GM19467 (cell line): ENCODE results near the gene SMIM24.
"Not testable (repeated sequence)": the region's sequence is repeated elsewhere in the genome, so short reads cannot be mapped to it uniquely, and the experiment has no call there.

ENCODE experiments used
- ATAC-seq: cut with Tn5 transposase; IDR thresholded peaks from one replicate; pipeline ENCODE4 v1.9.1; 2021; ENCODE audit warnings: mild to moderate bottlenecking, moderate library complexity; ENCODE audit not compliant: unreplicated experiment

The SMIM24 gene

GRCh38 chr19:3480383-3481091 lies at the start of gene SMIM24:
Gene SMIM24 (minus strand): TSS chr19:3480525. CDS start chr19:3480463, 62 bp downstream.
- no peak for ATAC-seq

DNA sequence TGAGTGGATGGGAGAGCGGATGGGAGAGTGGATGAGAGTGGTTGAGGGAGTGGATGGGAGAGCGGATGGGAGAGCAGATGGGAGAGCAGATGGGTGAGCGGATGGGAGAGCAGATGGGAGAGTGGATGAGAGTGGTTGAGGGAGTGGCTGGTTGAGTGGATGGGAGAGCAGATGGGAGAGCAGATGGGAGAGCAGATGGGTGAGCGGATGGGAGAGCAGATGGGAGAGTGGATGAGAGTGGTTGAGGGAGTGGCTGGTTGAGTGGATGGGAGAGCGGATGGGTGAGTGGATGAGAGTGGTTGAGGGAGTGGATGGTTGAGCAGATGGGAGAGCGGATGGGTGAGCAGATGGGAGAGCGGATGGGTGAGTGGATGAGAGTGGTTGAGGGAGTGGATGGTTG lies 49.0 kb upstream of the SMIM24 start:
- not testable (repeated sequence) for ATAC-seq

DNA sequence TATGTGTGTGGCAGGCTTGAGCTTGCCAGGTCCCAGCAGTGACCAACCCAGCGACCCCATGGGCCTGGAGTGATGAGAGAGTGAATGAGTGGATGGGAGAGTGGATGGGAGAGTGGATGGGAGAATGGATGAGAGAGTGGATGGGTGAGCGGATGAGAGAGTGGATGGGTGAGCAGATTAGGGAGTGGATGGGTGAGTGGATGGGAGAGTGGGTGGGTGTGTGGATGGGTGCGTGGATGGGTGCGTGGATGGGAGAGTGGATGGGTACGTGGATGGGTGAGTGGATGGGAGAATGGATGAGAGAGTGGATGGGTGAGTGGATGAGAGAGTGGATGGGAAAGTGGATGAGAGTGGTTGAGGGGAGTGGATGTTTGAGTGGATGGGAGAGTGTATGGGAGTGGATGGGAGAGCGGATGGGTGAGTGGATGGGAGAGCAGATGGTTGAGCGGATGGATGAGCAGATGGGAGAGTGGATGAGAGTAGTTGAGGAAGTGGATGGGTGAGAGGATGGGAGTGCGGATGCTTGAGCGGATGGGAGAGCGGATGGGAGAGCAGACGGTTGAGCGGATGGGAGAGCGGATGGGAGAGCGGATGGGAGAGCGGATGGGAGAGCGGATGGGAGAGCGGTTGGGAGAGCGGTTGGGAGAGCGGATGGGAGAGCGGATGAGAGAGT lies 48.4 kb upstream of the SMIM24 start:
- ATAC-seq, result no peak

DNA sequence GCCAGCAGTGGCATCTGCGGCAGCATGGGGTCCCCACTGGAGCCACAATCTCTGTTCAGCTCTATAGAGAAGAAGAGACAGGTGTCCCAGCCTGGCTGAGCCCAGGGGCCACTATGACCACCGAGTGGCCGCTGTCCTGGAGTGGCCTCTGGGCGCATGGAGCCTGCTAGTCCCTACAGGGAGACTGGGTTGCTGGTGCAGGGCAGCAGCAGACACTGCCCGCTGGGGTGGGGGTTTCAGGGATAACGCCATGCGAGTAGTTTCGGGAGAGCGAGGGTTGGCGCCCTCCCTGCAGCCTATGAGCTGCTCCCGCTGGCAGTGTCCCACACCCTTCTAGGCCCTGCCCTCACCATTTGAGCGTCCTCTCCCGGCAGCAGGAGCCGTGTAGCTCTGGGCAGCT lies 47.8 kb upstream of the SMIM24 start:
- ATAC-seq, result no peak

- ATAC-seq, result no peak
These were observed 47.0 kb upstream of the SMIM24 start for GRCh38 chr19:3527238-3527910.

DNA sequence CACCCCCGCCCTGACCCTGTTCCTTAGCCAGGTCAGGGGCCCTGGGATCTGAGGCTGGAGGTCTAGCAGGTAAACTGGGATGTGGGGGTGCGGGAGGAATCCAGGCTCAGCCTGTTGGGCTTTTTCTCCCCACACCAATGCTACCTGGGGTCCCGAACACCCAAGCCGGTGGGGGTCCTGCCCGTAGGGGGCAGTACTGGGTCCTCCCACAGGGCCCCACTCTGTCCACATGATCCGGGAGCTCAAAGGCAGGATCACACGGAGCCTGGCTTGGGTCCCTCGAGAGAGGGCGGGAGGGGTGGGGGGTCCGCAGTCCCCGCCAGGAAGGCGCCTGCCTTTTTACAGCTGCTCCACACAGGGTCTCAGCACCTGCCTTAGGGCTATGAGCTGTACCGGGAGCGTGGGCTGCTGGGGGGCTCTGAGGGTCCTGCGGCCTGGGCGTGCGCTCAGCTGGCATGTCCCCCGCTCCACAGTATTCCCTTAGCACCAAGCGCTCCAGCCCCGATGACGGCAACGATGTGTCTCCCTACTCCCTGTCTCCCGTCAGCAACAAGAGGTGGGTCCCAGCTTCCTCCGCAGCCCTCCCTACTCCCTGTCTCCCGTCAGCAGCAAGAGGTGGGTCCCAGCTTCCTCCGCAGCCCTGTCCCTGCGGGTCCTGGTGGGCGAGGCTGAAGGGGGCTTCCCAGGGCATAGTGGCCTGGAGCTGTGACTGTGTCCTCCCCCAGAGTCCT lies 46.3 kb upstream of the SMIM24 start:
- ATAC-seq, result no peak

GRCh38 chr19:3524904-3525451 lies 44.7 kb upstream of the SMIM24 start:
- no peak for ATAC-seq

- ATAC-seq, result no peak
These were observed 43.9 kb upstream of the SMIM24 start for GRCh38 chr19:3524078-3524842.

- ATAC-seq, result no peak
These were observed 43.2 kb upstream of the SMIM24 start for GRCh38 chr19:3523361-3524077.

DNA sequence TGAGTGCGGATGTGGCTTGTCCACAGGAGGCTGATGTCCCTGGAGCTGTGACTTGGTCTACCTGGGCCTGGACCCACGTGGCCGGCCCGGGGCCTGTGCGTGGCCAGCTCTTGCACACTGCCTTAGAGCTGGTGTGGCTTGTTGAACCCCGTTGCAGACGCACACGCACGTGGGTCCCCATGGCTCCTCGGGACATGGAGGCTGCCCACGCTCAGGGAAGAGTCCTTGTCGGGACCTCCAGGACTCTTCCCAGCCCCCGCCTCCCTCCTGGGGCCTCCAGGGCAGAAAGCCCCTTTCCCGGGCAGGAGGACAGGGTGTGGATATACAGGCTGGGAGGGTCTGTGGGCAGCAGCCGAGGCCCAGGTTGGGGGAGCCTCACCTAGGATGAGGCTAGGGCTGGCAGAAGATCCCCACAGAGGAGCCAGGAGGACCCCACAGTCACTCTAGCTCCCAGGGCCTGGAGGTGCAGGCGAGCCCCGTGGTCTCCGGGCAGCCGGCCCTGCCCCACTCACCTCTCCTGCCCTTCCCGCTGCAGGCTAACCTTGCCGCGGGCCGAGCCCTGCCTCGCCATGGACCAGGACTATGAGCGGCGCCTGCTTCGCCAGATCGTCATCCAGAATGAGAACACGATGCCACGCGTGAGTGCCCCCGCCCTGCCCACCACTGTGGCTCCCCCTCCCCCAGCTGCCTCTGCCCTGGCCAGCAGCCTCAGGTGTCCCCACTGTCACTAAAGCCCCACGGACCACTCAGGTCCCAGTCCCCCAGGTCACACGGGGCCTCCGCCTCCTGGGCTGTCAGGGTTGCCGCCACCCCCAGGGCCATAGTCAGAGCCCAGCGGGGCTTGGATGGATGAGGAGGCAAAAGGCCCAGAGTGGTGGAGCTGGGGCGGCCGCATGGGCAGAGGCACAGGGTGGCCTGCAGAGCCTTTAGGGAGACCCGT lies 42.4 kb upstream of the SMIM24 start:
- ATAC-seq, result no peak

GRCh38 chr19:3521104-3521445 lies 40.8 kb upstream of the SMIM24 start:
- no peak for ATAC-seq

DNA sequence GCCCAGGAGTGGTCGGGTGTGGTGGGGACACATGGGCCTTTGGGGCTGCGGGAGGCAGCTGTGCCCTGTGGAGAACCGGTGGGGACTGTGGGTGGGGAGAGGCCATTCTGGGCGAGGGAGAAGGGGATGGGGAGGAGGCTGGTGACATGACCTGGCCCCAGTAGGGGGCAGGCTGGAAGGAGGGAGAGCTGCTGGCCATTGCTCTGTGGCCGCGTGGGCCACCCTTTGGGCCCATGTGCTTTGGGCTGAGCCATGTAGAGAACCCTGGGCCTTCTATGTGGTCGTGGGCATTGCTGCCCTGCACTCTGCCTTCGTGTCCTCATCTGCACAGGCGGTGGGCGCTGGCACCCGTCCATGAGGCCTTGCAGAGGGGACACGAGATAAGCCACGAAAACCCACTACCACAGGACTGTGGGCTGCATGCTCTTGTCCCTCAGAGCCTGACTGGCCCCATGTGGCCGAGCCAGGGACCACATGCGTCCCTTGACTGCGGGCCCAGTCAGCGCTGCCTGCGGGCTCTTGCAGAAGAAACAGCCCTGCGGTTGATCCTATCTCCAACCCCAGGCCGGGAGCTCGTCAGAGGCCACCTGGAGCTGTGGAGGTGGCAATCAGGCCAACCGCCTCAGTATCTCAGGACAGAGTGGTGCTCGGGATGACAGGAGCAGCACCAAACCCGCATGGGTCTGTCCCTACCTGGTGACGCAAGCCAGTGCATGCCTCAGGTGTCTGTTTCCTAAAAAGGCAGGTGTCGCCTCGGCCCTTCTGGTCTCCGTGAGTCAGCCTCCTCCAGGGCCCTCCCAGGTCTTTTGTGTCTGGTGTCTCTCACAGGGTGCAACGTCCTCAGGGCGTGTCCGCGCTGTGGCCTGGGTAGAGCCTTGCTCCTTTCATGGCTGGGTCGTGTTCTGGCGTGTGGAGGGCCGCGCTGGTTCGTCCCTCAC lies 40.1 kb upstream of the SMIM24 start:
- no peak for ATAC-seq

DNA sequence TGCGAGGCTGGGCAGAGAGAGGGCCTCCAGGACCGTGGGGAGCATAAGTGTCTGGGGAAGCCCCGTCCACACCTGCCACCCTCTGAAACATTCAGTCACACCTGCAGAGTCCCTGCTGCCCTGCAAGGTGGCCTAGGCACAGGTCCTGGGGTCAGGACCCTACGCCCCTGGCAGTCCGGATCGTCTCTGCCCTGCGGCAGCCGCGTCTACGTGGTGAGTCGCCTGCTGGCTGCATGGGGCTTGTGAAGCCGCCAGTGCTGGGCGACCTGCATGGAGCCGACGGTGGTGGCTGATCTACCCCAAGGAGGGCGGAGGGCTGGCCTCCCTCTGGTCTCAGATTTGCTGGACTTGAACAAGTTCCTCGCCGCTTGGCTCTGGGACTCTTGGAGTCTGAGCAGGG lies 38.8 kb upstream of the SMIM24 start:
- ATAC-seq, result no peak

DNA sequence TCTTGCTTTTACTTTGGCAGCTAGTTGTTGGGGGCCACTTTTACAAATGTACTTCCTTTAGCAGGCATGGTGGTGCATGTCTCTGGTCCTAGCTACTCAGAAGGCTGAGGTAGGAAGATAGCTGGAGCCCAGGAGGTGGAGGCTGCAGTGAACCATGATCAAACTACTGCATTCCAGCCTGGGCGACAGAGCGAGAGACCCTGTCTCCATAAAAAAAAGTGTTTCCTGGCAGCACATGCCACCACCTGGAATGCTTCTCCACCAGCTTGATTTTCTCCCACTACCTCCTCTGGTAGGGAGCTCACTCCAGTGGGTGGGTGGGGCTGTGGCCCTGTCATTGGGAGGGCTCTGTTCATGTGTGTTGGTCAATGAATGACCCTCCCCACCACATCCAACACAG lies 38.3 kb upstream of the SMIM24 start:
- ATAC-seq, result no peak

DNA sequence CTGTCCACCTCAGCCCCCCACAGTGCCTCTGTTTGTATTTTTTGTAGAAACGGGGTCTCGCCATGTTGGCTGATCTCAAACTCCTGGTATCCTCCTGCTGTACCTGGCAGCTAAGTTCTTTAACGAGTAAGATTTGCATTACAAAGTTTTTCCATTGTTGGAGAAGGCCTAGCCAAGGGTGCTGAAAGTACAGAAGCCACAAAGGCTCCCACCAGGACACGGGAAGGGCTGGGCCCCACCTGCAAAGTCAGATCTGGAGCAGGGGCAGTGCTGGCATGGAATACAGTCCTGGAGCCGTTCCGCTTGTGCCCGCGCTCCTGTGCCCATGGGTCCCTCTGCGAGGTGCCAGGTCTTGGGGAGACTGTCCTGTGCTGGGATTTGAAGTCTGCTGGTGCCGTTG lies 37.9 kb upstream of the SMIM24 start:
- no peak for ATAC-seq

DNA sequence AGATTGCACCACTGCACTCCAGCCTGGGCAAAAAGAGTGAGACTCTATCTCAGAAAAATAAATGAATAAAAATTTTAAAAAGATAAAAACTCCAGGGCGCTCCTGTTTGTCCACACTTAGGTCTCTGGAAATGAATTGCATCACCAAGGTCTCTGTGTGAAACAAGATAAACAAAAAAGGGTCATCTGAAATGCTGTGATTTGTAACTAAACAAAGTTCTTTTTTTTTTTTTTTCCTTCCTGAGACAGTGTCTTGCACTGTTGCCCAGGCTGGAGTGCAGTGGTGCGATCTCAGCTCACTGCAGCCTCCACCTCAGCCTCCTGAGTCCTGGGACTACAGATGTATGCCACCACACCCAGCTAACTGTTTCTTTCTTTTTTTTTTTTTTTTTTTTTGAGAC lies 37.3 kb upstream of the SMIM24 start:
- no peak for ATAC-seq

DNA sequence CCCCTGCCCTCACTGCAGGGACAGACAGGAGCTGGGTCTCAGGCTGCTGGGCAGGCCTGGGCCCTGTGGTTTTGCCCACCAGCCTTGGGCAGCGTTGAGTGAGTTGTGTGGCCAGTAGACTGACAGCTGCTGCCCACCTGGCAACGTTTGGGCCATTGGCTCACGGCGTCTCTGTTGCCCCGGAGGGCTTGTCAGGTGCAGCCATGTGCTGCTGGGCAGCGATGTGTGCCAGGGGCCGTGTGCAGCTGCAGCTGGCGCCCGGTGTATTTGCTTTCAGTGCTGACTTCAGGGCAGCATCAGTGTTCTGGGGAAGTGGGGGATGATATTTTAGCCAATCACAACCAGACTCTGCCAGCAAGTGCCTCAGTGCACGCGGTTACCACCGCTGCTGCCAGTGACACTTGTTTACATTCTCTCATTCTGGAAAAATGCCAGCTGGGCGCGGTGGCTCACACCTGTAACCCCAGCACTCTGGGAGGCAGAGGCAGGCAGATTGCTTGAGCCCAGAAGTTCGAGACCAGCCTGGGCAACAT lies 36.4 kb upstream of the SMIM24 start:
- ATAC-seq, result no peak
